Activated CD4-positive, alpha-beta T cell treated with anti-CD3 and anti-CD28 coated beads for 4 hours (primary cell): Measurements from ENCODE around the gene SLC38A10.

Experiments
- DNase-seq, 2 donors: peaks; one replicate each; pipeline ENCODE4 v3.0.0-alpha.2; 2020

SLC38A10 gene

DNA sequence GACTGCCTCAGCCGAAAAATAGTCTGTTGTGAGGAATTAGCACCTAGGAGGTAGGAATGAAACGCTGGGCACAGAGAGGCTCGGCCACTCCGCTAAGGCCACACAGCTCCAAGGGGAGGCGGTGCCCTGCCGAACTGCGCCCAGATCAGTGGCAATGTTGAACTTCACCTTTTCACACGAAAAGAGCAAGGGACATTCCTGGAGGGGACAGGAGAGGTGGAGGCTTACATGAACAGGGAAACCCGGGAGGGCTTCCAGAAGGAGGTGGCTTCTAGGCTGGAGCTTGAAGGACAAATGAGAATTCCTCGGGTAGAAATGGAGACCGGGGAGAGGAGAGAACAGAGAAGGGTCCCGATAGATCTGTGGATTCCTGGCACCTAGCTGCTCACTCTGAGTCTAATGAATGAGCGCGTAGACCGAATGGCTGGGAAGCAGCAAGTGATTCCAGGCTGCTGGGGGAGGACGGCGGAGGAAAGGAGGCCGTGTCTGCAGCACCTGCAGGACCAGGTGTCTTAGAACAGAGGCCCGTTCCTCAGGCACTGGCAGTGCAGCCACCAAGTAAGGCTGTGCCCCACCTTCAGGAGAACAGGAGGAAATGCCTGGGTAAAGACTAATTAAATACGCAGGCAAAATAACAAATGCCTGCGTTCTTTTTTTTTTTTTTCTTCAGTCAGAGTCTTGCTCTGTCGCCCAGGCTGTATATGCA, 722 bp upstream of the SLC38A10 start:
- peak; percentile 50 to 52 for DNase-seq

DNA sequence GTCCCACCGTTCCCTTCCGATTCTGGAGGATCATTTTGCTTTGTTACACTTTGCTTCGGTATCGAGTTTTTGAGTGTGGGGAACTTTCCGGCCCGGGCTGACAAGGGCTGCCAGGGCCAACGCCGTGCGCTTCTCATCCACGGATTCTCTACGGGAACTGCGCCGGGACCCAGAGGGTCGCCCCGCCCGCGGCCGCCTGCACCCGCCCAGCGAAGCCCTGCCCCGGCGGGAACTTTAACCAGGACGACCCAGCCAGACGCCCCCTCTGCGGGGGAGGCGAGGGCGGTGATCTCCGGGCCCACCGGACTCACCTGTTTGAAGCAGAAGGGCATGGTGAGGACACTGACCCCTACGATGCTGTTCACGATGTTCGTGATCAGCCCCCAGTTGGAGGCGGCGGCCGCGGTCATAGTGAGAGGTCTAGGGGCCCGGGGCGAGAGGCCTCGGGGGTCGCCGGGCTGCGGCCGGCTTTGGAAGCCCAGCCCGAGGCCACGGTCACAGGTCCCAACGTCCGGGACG, 536 bp downstream of the SLC38A10 start:
- peak in 1 of 2 donors; percentile 13 for DNase-seq

DNA sequence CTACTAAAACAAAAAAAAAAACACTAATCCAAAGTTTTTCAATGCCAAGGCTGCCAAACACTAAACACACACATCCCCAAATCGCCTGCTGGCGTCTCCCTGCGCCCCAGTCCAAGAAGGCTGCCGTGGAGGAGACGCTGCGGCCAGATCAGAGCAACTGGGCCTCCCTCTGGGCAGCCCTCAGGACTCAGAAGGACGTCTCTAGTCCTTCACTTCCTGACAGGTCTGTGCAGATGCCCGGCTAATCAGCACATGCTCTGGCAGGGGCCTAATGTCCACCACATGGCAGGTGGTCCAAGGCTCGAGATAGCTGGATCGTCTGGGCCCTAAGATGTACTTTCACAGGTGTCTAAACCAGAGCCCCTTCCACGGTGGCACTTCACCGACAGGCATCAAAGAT, 2.7 kb downstream of the SLC38A10 start:
- DNase-seq, result no peak

DNA sequence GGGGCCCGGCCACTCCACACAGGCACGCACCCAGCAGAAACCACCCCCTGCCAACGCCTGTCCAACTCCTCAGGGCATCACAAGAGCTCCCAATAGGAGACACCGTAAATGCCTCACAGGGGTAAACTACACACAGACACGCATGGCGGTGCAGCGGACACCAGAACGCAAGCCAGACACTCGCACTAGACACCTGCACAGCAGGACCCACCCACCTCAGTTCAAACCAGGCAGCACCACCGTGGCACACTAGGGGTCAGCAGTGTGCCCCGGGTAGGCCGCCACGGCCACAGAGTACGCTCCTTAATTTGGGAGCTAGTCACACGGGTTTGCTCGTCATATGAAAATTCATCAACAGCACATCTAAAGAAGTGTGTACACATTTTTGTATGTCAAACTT, 3.4 kb downstream of the SLC38A10 start:
- peak; percentile 70 to 75 for DNase-seq

DNA sequence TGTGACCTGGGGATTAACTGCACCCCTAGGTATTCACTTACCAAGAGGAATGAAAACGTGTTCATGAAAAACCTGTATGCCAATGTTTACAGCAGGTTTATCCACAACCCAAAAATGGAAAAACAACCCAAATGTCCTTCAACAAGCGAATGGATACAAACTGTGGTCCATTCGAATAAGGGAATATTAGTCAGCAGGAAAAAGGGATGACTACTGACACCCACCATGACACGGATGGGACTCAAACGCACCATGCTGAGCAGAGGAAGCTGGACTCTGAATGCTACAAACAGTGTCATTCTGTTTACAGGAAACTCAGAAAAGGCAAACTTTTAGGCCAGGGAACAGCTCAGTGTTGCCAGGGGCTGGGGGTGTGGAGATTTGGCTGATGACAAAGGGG, 4.9 kb downstream of the SLC38A10 start:
- no peak for DNase-seq

DNA sequence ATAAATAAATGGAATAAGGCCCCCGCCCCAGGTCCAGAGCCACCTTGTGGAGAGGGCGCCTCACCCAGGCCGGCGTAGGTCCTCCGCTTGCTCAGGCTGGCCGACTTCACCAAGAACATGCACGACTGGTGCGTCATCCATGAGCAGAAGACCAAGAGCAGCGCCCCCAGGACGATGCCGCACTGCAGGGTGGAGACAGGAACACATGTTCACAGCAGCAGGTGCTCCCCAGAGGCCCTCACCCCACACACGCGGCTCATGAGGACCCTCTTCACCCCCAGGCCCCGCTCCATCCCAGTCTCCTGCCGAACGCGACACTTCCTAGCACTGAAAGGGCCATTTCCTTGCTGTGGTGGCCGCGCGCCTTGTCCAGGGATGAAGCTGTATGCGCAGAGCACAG, 5.5 kb downstream of the SLC38A10 start:
- DNase-seq, result no peak

DNA sequence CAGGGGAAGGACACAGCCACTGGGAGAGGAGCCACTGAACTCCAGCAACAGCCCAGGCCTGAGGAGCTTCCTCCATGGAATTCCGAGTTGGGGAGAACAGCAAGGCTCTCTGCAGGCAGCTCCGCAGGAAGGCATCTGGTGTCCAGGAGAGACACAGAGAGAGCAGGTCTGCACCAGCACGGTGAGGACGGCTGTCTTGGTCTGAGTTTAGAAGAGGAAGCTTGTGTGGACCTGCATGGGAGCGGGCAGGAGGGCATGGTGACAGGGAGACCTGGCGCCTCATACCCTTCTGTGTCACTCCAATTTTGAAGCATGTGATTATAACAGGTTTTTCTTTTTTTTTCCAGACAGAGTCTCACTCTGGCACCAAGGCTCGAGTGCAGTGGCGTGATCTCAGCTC, 6.4 kb downstream of the SLC38A10 start:
- DNase-seq, result no peak

DNA sequence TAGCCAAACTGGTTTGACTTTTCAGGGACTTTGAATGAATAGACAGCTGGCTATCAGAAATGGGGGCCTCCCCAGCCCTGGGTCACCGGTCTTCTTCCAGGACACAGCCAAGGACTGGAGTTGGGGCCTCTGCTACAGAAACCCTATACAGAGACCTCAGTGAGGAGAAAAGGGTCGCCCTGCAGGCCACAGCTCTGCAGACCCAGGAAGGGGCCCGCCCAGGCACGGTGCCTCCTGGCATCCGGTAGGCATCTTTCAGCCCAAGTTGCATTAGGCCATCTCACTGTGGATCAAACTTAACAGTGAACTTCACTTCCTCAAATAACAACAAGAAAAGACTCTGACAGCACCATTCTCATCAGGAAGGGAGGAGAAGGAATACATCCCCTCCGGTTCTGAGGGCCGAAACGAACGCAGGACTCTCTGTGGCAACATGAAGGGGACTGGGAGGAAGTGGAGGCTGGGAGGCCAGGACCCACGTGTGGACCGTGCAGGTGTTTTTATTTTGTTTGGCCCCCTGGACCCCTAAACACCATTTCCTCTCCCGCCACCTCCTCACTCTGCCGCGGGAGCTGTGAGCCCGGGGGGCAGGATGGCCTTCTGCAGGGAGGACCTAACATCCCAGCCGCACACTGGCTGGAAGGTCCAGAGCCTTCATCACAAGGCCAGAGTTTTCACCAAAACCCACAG, 7.2 kb downstream of the SLC38A10 start:
- DNase-seq, result no peak

DNA sequence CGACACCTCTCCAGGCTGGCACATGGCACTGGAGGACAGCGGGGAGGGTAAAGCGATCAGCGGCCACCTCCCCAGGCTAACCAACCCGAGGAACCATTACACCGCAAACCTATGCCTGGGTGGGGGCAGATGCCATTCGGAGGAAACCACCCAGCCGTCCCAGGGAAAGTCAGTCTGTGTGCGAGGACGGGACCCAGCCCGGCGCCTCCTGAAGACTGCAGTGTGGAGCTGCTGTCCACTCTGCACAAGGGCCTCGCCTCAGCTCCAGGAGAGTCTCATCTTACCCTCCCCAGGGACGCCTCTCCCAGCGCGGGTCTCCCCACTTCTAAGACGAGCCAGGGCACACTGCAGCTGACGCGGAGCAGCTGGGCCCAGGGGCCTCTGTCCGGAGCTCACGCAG, 8.0 kb downstream of the SLC38A10 start:
- DNase-seq, result no peak

DNA sequence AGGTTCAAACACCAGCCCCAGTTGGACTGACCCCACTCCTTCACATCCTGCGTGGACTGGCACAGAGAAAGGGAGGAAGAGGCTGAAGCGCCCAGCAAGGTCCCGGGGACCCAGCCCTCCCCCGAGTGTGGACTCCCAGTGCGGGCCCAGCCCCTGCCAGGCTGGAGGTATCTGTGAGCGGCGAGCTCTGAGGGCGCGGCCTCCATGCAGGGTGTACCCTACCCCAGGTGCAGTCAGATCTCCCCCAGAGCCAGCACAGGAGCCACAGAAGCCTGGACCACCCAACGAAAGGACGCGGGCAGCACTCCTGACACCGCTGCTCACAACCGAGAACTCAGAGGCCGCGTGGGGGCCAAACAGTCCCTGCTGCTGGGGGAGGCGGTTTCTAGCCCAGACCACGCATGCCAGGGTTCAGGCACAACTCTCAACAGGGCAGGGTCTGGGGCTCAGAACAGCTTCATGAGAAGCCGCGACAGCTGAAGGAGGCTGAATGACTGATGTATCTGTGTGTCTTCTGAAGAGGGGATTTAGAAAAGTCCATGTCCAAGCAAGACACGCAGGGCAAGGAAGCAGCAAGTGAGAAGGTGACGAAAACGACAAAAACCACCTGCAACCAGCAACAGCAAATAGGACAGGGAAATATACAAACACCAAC, 8.5 kb downstream of the SLC38A10 start:
- DNase-seq, result no peak

DNA sequence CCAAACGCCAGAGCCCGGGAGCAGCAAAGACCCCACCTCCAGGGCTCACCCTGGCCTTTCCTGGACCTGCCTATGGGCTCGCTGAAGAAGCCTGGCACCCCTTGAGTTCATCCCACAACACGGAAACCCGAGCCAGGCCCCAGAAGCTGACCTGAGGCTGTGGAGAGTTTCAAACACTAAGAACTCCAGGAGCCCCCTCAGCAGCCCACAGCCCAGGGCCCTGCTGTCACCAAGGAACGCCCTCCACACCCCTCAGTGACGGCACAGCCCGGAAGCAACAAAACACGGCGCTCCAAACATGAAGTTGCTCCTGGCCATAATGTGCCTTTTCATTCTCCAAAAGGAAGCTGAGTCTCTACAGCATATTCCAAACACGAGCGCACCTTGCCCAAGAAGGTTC, 9.2 kb downstream of the SLC38A10 start:
- DNase-seq, result no peak

DNA sequence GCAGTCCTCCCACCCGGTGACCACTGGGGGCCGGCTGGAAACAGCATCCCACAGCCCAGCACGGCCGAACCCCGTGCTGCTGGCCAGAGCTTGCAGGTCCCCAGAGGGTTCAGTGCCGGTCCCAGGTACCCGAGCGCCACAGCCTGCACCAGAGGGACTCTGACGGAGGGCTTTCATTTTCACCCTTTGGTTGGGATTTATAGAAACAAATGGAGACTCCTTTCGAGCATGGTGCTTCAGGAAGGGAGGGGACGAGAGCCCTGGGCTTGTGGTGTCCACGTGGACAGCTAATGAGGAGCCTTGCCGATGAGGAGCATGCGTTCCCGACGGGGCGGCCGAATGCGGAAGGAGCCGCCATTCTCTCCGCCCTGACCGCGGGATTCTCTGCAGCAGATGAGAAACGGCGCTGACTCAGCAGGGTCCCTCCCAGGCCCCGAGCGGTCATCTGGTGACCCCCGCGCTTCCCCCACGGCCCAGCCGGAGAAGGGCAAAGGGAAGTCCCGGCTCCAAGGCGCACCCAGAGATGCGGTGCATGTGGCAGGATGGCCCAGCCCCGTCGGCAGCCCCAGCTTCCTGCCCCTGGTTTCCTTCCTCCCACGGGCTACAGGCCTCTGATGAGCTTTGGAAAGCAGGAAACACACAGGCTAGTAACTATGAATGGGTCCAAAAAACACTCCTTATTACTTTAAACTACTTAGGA, 9.8 kb downstream of the SLC38A10 start:
- DNase-seq, result peak; percentile 49 to 60

DNA sequence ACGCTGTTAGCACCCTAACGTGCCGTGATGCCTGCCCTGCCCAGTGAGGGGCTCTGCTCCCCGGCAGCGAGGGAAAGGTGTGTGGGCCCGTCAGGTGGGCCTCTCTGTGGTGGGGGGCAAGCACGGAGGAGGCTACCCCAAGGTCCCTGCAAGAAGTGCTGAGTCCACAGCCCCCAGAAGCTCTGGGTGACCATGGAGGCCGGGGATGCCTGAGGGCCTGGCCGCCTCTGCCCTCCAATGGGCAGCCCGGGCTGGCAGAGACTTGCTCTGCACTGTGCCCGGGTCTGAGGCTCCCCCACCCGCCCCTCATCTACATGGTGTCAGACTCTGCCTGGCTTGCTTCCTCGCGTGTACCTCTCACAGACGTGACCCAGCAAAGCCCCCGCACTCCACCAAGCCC, 12.2 kb downstream of the SLC38A10 start:
- no peak for DNase-seq

DNA sequence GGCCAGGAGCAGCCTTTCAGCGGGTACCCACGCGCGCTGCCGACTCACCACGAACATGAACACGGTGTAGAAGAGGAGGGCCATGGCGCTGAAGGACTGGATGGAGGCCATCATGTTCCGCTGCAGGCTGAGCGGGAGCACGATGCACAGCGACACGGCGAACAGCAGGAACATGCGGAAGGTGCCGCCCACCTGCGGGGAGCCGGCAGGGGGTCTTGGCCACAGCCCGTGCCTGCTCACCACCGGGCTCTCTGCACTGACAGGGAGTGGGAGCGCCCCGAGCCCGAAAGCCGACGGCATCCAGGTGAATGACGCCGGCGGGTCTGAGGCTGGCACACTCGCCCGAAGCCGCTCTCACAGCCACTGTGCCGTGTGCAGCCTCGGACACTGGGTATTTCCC, 13.0 kb downstream of the SLC38A10 start:
- DNase-seq, result no peak

DNA sequence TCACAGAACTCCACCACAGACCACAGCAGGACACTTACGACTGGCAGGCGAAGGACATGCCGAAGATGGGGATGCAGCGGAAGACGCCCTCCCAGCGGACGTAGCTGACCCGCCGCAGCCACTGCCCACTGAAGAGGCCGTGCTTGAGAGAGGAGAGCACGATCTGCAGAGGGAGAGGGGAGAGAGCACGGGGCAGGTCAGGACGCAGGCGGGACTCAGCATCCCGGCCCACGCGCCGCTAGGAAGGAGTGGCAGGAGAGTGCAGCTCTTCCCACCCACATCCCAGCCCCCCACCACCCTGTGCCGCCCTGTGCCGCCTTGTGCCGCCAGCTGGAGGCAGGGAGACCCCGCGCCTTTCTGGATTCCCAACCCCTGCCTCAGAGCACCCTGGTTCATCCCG, 14.5 kb downstream of the SLC38A10 start:
- no peak for DNase-seq

DNA sequence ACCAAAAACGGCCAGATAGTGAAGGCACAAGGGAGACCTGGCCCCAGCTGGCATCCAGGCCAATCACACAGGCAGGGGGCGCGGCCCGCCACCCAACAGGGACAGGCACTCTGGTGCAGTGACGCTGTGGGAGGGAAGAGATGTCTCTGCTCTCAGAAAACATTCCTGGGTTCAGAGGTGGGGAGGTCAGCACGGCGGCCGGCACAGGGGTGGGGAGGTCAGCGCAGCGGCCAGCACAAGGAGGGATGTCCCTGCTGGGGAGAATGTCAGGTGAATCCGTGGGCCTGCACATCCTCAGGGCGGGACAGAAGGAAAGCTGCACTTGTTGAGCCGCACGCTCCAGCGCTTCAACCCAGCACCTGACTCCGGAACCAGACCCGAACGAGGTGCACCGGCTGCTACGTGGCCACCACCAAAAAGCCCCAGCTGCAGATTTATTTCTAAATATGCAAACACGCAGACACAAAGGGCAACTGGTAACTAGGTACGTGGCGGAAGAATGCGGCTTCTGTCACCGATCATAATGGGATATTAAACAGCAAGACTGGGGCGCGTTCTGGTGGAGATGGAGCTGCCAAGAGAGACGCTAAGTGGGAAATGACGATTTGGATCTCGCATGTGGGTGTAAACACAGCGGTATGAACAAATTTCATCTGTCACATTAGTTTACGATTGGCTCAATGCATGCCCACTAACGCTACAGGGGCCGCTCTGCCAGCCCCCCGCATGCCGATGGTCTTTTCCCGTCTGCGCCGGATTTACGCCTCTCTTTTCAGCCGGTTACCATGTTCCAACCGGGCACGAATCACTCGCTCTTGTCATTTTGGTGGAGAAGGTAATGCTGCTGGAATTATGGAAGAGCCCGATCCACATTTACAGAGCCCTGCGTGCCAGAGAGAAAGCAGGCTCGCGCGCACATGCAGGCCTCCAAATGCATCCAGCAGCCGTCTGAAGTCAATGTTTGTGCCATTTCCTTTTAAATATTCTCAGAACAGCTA, 15.5 kb downstream of the SLC38A10 start:
- DNase-seq, result no peak

DNA sequence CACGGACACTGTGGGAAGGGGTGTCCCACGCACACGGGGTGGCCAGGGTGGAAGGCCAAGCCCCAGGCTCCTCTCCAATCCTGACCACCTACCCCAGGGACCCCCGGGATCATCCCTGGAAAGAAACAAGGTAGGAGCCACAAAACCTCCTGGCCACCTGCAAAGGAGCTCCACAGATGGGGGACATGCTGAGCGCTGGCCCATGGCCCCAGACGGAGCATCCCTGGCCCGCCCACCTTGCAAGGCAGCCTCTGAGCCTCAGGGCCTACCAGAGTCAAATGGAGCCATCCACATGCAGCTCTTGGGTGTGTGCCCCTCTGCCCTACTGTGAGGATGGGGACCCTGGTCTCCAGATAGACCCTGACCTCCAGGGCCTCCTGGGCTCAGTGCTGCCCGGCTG, 16.3 kb downstream of the SLC38A10 start:
- no peak for DNase-seq

DNA sequence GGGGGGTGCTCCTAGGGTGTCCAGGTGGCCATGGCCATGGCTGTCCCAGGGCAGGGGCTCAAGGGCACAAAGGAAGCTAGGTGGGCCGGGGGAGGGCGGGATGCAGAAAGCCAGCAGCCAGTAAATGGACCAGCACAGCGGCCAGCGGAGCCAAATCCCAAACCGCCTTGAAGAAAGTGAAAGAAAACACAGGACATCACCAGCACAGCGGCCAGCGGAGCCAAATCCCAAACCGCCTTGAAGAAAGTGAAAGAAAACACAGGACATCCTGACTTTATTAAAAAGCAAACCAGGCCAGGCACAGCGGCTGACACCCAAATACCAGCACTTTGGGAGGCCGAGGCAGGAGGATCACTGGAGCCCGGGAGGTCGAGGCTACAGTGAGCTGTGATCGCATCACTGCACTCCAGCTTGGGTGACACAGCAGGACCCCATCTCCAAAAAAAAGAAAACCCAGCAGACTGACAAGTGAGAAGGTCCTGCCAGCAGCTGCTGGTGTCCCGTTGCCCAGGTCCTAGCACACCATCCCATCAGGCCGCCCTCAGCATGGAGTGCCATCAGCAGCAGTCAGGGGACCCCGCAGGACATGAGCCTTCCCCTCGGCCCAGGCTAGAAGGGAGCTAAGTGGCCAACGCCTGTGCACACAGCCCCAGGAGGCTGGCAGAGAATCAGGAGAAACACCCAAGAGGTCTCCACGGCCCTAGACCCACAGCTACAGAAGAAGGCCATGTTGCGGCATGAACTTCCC, 17.0 kb downstream of the SLC38A10 start:
- DNase-seq, result no peak

DNA sequence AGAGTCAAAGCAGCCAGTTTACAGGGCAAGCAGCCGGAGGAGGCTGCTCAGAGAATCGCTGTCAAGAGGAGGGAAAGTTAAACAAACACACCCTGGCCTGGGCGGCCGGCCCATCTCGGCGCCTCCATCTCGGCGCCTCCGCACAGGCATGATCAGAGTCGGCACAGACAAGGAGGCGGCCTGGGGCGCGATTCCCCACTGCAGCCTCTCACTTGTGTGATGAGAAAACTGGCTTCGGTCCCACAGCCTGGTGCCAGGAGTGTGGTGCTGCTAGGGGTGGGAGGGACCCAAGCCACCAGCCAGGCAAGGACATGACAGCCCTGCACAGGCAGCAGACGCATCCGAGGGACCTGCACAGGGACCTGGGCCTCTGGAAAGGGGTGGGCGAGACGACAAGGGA, 17.7 kb downstream of the SLC38A10 start:
- no peak for DNase-seq

DNA sequence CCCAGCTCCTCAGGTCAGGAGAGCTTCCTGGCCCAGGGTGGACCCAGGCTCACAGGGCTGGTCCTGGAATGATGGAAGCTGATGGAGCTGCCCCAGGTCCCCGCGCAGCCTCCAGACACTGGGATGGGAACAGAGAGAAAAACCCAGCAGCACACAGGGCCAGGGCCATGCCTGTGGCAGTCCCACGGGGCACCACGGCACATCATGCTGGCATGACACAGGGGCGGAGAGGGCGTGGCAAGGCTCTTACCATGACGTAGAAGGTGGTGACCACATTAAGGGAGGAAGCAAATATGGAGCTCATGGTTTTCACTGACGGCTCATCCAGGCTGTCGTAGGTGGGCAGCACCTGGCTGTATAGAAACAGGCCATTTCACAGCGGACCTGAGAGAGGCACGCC, 18.3 kb downstream of the SLC38A10 start:
- no peak for DNase-seq

DNA sequence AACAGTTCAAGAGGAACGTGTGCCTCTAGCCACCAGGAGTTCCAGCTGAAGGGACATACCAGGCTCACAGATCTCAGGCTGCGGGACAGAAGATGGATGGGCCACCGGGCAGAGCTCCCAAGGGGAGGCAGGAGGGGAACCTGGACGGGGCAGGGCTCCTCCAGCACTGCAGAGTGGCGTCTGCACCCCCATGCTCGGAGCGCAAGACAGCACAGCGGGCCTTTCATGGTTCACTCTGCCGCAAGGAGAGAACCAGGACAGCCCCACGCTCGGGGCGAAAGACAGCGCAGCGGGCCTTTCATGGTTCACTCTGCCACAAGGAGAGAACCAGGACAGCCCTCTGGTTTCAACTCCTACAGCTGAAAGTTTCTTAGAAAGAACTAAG, 20.6 kb downstream of the SLC38A10 start:
- DNase-seq, result no peak
